ENCODE data around the gene CACNB2. TPM values are rescaled to one million over a fixed set of nuclear protein-coding genes. Genes with fewer than 3 reads are reported as not detected.

CACNB2 gene
- total RNA-seq, 6 experiments from 2014 or later, result not detected

DNA sequence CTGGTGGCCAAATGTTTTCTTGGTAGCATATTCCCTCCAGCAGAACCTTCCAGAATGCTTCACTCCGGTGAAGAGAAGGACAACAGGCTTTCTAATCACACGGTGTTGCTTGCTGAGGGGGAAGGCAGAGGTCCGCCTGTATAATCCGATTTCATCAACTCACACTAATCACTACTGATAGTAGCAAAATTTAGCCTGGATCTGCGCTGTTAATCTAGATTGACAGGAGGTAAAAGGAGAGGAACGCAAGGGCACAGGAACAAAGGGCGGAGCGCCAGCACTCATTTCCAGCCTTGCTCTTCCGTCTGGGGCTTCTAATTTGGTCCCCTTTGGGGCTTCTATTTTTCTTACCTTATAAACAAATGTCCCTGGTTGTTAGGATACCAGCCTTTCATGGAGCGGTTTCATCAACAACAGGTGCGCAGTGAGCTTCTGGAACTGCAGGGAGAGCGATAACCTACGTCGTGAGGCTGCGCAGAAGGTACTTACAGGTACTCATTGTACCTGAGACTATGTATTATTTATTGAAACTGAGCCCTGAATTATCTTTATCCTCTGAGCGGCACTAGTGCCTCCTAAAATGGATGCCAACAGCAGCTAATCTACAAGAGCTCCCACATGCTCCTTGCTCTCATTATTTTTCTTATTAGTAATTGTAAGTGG is 150.6 kb downstream of the CACNB2 start:
- TF ChIP-seq, protein P1, sequence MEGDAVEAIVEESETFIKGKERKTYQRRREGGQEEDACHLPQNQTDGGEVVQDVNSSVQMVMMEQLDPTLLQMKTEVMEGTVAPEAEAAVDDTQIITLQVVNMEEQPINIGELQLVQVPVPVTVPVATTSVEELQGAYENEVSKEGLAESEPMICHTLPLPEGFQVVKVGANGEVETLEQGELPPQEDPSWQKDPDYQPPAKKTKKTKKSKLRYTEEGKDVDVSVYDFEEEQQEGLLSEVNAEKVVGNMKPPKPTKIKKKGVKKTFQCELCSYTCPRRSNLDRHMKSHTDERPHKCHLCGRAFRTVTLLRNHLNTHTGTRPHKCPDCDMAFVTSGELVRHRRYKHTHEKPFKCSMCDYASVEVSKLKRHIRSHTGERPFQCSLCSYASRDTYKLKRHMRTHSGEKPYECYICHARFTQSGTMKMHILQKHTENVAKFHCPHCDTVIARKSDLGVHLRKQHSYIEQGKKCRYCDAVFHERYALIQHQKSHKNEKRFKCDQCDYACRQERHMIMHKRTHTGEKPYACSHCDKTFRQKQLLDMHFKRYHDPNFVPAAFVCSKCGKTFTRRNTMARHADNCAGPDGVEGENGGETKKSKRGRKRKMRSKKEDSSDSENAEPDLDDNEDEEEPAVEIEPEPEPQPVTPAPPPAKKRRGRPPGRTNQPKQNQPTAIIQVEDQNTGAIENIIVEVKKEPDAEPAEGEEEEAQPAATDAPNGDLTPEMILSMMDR (IDR thresholded peaks at IDR 0.05), result no peak
- Mint-ChIP-seq H3K27ac (no peak overlapping the region), H3K4me3 (no peak overlapping the region)

DNA sequence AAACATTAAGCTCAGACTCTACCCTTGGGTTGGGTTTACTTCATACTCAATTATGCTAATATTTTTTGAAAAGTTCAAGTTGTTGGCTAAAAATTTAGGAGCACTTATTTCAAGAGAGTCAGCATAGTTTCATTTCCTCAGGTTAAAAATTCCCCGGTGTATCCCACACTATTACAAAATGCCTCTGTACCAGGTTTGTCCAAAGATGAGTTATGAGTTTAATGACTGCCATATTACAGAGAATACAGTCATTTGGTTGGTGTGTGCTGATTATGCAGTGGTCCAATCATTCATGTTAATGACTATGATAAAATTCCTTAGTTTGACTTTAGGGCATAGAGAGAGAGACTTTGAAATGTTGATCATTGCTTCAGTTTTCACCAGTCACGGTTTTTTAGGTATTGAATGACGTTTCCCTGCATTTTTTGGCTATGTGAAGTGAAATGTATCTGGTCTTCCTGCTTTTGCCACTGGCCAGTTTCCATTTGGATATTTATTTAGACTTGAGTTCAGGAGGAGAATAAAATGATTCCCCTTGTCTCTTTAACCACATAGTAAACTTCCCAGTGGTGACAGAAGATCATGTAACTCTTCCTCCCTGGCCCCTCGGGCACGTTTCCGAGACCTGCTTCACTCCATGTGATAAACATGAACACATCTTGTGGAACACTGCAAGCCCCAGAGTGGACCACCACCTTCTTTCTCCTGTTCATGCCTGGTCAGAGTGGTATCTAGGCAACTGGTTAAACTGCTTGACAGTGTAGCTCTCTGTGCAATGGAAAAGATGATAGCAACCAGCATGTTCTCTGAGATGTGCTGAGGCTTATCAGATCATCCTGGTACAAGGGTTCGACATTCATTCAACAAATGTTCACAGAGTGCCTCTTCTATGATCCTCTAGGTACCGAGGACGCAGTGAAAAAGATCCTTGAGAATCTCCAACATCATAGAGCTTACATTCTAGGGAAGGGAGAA is 153.6 kb downstream of the CACNB2 start:
- no peaks in the 10 kb centered on the region; the same call in 1 of the 2 replicates for H3K27me3 Mint-ChIP-seq (ENCODE audit: insufficient read depth)
- H3K4me3 Mint-ChIP-seq, result no peak overlapping the region
- peaks cover 14% of the 10 kb centered on the region; the same call in 1 of the 2 replicates for H3K9me3 Mint-ChIP-seq
- TF ChIP-seq, protein P1 (IDR thresholded peaks at IDR 0.05), result no peak
- no peaks in the 10 kb centered on the region for H3K36me3 Mint-ChIP-seq (ENCODE audit: low read depth)
- H3K27ac Mint-ChIP-seq, result no peak overlapping the region
- DNase-seq, result no peak
- H3K4me1 Mint-ChIP-seq (ENCODE audit: low read depth), result no peaks in the 10 kb centered on the region

More for the DNA sequence above, 150.6 kb downstream of the CACNB2 start:
- no peaks in the 10 kb centered on the region for H3K36me3 Mint-ChIP-seq (ENCODE audit: low read depth)
- H3K9me3 Mint-ChIP-seq, result peaks cover 3% of the 10 kb centered on the region; the same call in 1 of the 2 replicates
- H3K27me3 Mint-ChIP-seq (ENCODE audit: insufficient read depth), result peaks cover 2% of the 10 kb centered on the region; the same call in 1 of the 2 replicates
- no peaks in the 10 kb centered on the region for H3K4me1 Mint-ChIP-seq (ENCODE audit: low read depth)
- DNase-seq, result no peak

DNA sequence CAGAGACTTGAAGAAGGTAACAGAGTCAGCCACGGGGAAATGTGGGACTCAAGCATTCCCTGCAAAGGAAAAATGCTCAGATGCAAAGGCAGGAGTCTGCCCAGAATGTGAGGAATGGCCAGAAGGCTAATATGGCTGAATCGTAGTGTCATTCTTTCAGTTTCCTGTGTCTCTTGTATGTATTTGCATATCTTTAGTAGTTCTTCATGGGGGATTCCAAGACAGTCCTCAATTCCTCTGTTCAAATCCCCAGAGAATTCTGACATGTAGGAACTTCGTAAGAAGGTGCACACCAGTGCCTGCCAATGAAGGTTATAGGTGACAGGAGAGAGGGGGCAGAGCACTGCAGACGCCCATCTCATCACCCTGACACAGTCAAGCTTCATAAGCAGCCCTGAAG is 154.4 kb downstream of the CACNB2 start:
- Mint-ChIP-seq H3K27me3 (ENCODE audit: insufficient read depth) (no peaks in the 10 kb centered on the region; the same call in 1 of the 2 replicates), H3K27ac (no peak overlapping the region), H3K4me3 (no peak overlapping the region), H3K36me3 (ENCODE audit: low read depth) (no peaks in the 10 kb centered on the region), H3K9me3 (peaks cover 14% of the 10 kb centered on the region; the same call in 1 of the 2 replicates), H3K4me1 (ENCODE audit: low read depth) (no peaks in the 10 kb centered on the region)
- TF ChIP-seq, protein P1 (IDR thresholded peaks at IDR 0.05), result no peak
- DNase-seq, result no peak

GRCh38 chr10:18297659-18298058 is 157.4 kb downstream of the CACNB2 start:
- DNase-seq, result no peak
- peaks cover 11% of the 10 kb centered on the region; the same call in 1 of the 2 replicates for H3K9me3 Mint-ChIP-seq
- no peak overlapping the region for H3K4me3 Mint-ChIP-seq
- no peak overlapping the region for H3K27ac Mint-ChIP-seq
- TF ChIP-seq, protein P1 (IDR thresholded peaks at IDR 0.05), result no peak
- no peaks in the 10 kb centered on the region for H3K36me3 Mint-ChIP-seq (ENCODE audit: low read depth)
- H3K27me3 Mint-ChIP-seq (ENCODE audit: insufficient read depth), result no peaks in the 10 kb centered on the region; the same call in 1 of the 2 replicates
- no peaks in the 10 kb centered on the region for H3K4me1 Mint-ChIP-seq (ENCODE audit: low read depth)

GRCh38 chr10:18298256-18298655 is 158.0 kb downstream of the CACNB2 start:
- no peaks in the 10 kb centered on the region for H3K4me1 Mint-ChIP-seq (ENCODE audit: low read depth)
- peaks cover 11% of the 10 kb centered on the region; the same call in 1 of the 2 replicates for H3K9me3 Mint-ChIP-seq
- no peak overlapping the region for H3K4me3 Mint-ChIP-seq
- no peaks in the 10 kb centered on the region for H3K36me3 Mint-ChIP-seq (ENCODE audit: low read depth)
- TF ChIP-seq, protein P1 (IDR thresholded peaks at IDR 0.05), result no peak
- H3K27me3 Mint-ChIP-seq (ENCODE audit: insufficient read depth), result no peaks in the 10 kb centered on the region; the same call in 1 of the 2 replicates
- DNase-seq, result no peak
- no peak overlapping the region for H3K27ac Mint-ChIP-seq

Data from HFFc6 (cell line).